HL-60 (cell line): ENCODE data around the gene CCDC38.

Experiments
- POLR2AphosphoS5 ChIP-seq: IDR thresholded peaks from 2 replicates; pipeline ENCODE4 v1.6.1; 2012; ENCODE audit warnings: low read depth
- TF ChIP-seq, protein P1 (sequence below): IDR thresholded peaks from one replicate; pipeline ENCODE4 v1.5.1; 2011; ENCODE audit warnings: low read length, control low read depth, inconsistent platforms; ENCODE audit not compliant: insufficient read depth
- TF ChIP-seq, protein P2 (sequence below): IDR thresholded peaks from 2 replicates; pipeline ENCODE4 v1.6.1; 2012; ENCODE audit warnings: low read depth; ENCODE audit not compliant: insufficient replicate concordance

DNA sequence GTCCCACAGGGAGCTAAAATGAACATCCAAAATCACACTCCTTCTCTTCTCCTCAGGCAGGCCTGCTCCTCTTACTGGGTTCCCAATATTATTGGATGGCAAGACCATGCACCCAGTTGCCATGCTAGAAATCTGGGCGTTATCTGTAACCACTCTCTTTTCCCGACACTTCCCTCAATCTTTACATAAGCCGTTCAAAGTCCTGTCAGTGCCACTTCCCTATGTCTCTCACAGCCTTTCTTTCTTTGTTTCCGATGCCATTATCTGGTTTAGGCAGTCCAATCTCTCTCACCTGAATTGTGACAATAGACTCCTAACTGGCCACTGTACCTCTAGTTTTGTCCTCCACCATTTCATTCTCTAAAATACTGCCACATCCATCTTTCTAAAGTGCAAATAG lies 59.5 kb downstream of the CCDC38 start:
- TF ChIP-seq, protein P1, sequence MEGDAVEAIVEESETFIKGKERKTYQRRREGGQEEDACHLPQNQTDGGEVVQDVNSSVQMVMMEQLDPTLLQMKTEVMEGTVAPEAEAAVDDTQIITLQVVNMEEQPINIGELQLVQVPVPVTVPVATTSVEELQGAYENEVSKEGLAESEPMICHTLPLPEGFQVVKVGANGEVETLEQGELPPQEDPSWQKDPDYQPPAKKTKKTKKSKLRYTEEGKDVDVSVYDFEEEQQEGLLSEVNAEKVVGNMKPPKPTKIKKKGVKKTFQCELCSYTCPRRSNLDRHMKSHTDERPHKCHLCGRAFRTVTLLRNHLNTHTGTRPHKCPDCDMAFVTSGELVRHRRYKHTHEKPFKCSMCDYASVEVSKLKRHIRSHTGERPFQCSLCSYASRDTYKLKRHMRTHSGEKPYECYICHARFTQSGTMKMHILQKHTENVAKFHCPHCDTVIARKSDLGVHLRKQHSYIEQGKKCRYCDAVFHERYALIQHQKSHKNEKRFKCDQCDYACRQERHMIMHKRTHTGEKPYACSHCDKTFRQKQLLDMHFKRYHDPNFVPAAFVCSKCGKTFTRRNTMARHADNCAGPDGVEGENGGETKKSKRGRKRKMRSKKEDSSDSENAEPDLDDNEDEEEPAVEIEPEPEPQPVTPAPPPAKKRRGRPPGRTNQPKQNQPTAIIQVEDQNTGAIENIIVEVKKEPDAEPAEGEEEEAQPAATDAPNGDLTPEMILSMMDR: no peak
- TF ChIP-seq, protein P2, sequence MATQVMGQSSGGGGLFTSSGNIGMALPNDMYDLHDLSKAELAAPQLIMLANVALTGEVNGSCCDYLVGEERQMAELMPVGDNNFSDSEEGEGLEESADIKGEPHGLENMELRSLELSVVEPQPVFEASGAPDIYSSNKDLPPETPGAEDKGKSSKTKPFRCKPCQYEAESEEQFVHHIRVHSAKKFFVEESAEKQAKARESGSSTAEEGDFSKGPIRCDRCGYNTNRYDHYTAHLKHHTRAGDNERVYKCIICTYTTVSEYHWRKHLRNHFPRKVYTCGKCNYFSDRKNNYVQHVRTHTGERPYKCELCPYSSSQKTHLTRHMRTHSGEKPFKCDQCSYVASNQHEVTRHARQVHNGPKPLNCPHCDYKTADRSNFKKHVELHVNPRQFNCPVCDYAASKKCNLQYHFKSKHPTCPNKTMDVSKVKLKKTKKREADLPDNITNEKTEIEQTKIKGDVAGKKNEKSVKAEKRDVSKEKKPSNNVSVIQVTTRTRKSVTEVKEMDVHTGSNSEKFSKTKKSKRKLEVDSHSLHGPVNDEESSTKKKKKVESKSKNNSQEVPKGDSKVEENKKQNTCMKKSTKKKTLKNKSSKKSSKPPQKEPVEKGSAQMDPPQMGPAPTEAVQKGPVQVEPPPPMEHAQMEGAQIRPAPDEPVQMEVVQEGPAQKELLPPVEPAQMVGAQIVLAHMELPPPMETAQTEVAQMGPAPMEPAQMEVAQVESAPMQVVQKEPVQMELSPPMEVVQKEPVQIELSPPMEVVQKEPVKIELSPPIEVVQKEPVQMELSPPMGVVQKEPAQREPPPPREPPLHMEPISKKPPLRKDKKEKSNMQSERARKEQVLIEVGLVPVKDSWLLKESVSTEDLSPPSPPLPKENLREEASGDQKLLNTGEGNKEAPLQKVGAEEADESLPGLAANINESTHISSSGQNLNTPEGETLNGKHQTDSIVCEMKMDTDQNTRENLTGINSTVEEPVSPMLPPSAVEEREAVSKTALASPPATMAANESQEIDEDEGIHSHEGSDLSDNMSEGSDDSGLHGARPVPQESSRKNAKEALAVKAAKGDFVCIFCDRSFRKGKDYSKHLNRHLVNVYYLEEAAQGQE: no peak
- TF ChIP-seq POLR2AphosphoS5: no peak
